Right lobe of liver (tissue), 4 donors: ENCODE results near the gene OCRL.

Source experiments
- CTCF ChIP-seq, 4 donors: fragments of 200-600 bp in 3 of 4; fragments of 450-650 bp in 1 of 4; IDR thresholded peaks; one replicate each; pipeline versions ENCODE4 v1.5.1 to v1.8.0; 2016 to 2022; ENCODE audit warnings: antibody characterized with exemption in 4 of 4, mild to moderate bottlenecking in 2 of 4
- POLR2A ChIP-seq: fragments of 450-650 bp; IDR thresholded peaks from one replicate; pipeline ENCODE4 v1.6.1; 2017; ENCODE audit warnings: antibody characterized with exemption, mild to moderate bottlenecking
- donor health status: DM: no; HTN: no; CAD: no.
- donor health status: DM: no; HTN: no; CAD: no.
- donor health status: DM: no; HTN: yes; CAD: no.

GRCh38 chrX:129572422-129572821 lies 32.4 kb downstream of the OCRL start:
- TF ChIP-seq POLR2A = no peak
- no peak for TF ChIP-seq CTCF (IDR thresholded peaks at IDR 0.05)
